22Rv1 (cell line): Measurements from ENCODE around the gene JMJD7.

Experiments
- H3K27ac ChIP-seq: fragments of 450-650 bp; 2 replicates; pipeline ENCODE4 v1.5.1; 2017
- CTCF ChIP-seq: fragments of 450-650 bp; IDR thresholded peaks from 2 replicates; pipeline ENCODE4 v1.5.1; 2017; ENCODE audit warnings: mild to moderate bottlenecking
- ZFX ChIP-seq: fragments of 450-650 bp; IDR thresholded peaks from 2 replicates; pipeline ENCODE4 v1.6.1; 2017; ENCODE audit warnings: antibody characterized with exemption, borderline replicate concordance

Gene JMJD7

GRCh38 chr15:41851167-41851523 is 23.3 kb downstream of the JMJD7 start:
- TF ChIP-seq ZFX (no peak), CTCF (no peak)
- H3K27ac ChIP-seq: no peak overlapping the region

- no peak for TF ChIP-seq CTCF
- no peak for TF ChIP-seq ZFX
- no peak overlapping the region for H3K27ac ChIP-seq
Measured at GRCh38 chr15:41851755-41852370, 24.0 kb downstream of the JMJD7 start.

- TF ChIP-seq CTCF (no peak), ZFX (no peak)
- no peak overlapping the region for H3K27ac ChIP-seq
Measured at GRCh38 chr15:41852736-41853590, 25.1 kb downstream of the JMJD7 start.

- no peak overlapping the region for H3K27ac ChIP-seq
- no peak for TF ChIP-seq ZFX
- no peak for TF ChIP-seq CTCF
Measured at GRCh38 chr15:41853831-41854230, 25.9 kb downstream of the JMJD7 start.

- TF ChIP-seq ZFX: no peak
- no peak for TF ChIP-seq CTCF
- no peak overlapping the region for H3K27ac ChIP-seq
Measured at GRCh38 chr15:41854443-41854842, 26.6 kb downstream of the JMJD7 start.

- no peak overlapping the region for H3K27ac ChIP-seq
- TF ChIP-seq ZFX (no peak), CTCF (no peak)
Measured at GRCh38 chr15:41855261-41855961, 27.5 kb downstream of the JMJD7 start.

- no peak overlapping the region for H3K27ac ChIP-seq
- TF ChIP-seq ZFX (no peak), CTCF (no peak)
Measured at GRCh38 chr15:41856262-41856661, 28.4 kb downstream of the JMJD7 start.
